NCI-H2107 treated with DMSO at 0.1 percent for 48 hours (cell line): ENCODE results near the gene VMAC.
A peak's percentile ranks its signal among the peaks of the same experiment; 100 is the strongest.

Experiments
- DNase-seq: peaks from one replicate; lab custom pipeline; 2025; ENCODE audit not compliant: unreplicated experiment; lab: John Stamatoyannopoulos, UW

Gene VMAC

GRCh38 chr19:5951338-5951861, 46.7 kb downstream of the VMAC start:
- DNase-seq = no peak

- DNase-seq = no peak
Observed at GRCh38 chr19:5952193-5953029, 47.7 kb downstream of the VMAC start.

- DNase-seq = no peak
Observed at GRCh38 chr19:5953030-5953589, 48.4 kb downstream of the VMAC start.

GRCh38 chr19:5953680-5954213, 49.1 kb downstream of the VMAC start:
- DNase-seq = no peak

GRCh38 chr19:5954293-5954692, 49.6 kb downstream of the VMAC start:
- no peak for DNase-seq

GRCh38 chr19:5955636-5955935, 50.9 kb downstream of the VMAC start:
- no peak for DNase-seq

GRCh38 chr19:5956323-5956722, 51.7 kb downstream of the VMAC start:
- DNase-seq = no peak

- no peak for DNase-seq
Observed at GRCh38 chr19:5956728-5957127, 52.1 kb downstream of the VMAC start.

GRCh38 chr19:5957170-5957569, 52.5 kb downstream of the VMAC start:
- DNase-seq = peak; percentile 24

GRCh38 chr19:5958074-5958850, 53.6 kb downstream of the VMAC start:
- DNase-seq = no peak

- no peak for DNase-seq
Observed at GRCh38 chr19:5958851-5959122, 54.1 kb downstream of the VMAC start.

- DNase-seq = no peak
Observed at GRCh38 chr19:5959260-5960004, 54.8 kb downstream of the VMAC start.
